ENCODE data around the gene PCNA. TPM values are rescaled to one million over a fixed set of nuclear protein-coding genes. Genes with fewer than 3 reads are reported as not detected.

The PCNA gene
- total RNA-seq, 1 experiment from 2014 or later, result 182 TPM

DNA sequence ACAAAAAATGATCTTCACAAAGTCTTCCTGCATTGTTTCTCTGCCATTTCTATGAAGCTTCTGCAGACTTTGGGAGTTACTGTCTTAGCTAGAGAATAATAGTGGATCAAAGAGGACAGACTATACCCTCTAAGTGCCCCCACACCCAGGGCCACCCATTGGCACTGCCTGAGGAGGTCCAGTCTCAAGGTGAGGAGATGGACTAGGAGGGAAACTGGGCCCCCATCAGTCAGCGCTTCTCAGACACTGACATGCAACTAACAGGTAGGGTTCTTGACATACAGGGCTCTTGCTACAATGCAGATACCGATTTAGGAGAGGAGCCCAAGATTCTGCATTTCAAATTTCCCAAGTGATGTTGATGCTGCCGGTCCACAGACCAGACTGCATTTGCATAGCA is 24.3 kb downstream of the PCNA start:
- H3K4me3 ChIP-seq (ENCODE audit: low read depth in 2 of 2, low read length in 2 of 2), result no peak overlapping the region
- peaks cover 5% of the 10 kb centered on the region; the same call in 1 of the 2 replicates for H3K36me3 ChIP-seq (ENCODE audit: control insufficient read depth, insufficient read depth, low read length)
- H3K4me1 ChIP-seq (ENCODE audit: control insufficient read depth, insufficient read depth, low read length), result no peaks in the 10 kb centered on the region
- ATAC-seq (no peak), DNase-seq (ENCODE audit: low read depth, low spot score) (no peak)
- intact Hi-C loops (cut with micrococcal nuclease; ENCODE audit: unreplicated experiment), result no loop called here
- ChIA-PET POLR2A (no interaction called here), CTCF (no interaction called here)
- TF ChIP-seq TCF7L2 (IDR thresholded peaks at IDR 0.05; ENCODE audit: low read depth, low read length) (no peak), SIN3A (IDR thresholded peaks at IDR 0.05; ENCODE audit: borderline replicate concordance, insufficient read depth, low read depth, low read length) (no peak), POLR2AphosphoS5 (IDR thresholded peaks at IDR 0.05; ENCODE audit: low read depth, low read length) (no peak)
- TF ChIP-seq, protein P1, sequence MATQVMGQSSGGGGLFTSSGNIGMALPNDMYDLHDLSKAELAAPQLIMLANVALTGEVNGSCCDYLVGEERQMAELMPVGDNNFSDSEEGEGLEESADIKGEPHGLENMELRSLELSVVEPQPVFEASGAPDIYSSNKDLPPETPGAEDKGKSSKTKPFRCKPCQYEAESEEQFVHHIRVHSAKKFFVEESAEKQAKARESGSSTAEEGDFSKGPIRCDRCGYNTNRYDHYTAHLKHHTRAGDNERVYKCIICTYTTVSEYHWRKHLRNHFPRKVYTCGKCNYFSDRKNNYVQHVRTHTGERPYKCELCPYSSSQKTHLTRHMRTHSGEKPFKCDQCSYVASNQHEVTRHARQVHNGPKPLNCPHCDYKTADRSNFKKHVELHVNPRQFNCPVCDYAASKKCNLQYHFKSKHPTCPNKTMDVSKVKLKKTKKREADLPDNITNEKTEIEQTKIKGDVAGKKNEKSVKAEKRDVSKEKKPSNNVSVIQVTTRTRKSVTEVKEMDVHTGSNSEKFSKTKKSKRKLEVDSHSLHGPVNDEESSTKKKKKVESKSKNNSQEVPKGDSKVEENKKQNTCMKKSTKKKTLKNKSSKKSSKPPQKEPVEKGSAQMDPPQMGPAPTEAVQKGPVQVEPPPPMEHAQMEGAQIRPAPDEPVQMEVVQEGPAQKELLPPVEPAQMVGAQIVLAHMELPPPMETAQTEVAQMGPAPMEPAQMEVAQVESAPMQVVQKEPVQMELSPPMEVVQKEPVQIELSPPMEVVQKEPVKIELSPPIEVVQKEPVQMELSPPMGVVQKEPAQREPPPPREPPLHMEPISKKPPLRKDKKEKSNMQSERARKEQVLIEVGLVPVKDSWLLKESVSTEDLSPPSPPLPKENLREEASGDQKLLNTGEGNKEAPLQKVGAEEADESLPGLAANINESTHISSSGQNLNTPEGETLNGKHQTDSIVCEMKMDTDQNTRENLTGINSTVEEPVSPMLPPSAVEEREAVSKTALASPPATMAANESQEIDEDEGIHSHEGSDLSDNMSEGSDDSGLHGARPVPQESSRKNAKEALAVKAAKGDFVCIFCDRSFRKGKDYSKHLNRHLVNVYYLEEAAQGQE (IDR thresholded peaks at IDR 0.05; ENCODE audit: insufficient read depth in 1 of 2, low read depth in 2 of 2, low read length in 1 of 2), result no peak
- TF ChIP-seq, protein P2, sequence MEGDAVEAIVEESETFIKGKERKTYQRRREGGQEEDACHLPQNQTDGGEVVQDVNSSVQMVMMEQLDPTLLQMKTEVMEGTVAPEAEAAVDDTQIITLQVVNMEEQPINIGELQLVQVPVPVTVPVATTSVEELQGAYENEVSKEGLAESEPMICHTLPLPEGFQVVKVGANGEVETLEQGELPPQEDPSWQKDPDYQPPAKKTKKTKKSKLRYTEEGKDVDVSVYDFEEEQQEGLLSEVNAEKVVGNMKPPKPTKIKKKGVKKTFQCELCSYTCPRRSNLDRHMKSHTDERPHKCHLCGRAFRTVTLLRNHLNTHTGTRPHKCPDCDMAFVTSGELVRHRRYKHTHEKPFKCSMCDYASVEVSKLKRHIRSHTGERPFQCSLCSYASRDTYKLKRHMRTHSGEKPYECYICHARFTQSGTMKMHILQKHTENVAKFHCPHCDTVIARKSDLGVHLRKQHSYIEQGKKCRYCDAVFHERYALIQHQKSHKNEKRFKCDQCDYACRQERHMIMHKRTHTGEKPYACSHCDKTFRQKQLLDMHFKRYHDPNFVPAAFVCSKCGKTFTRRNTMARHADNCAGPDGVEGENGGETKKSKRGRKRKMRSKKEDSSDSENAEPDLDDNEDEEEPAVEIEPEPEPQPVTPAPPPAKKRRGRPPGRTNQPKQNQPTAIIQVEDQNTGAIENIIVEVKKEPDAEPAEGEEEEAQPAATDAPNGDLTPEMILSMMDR (IDR thresholded peaks at IDR 0.05), result no peak
- no TSS peak for BruUV-seq (replicated peaks)
- in situ Hi-C loops (cut with HindIII; ENCODE audit: low pct_unique_long_range_greater_than_20kb, low sequenced_read_pairs), result no loop called here
- H3K27me3 ChIP-seq (ENCODE audit: control insufficient read depth, insufficient read depth, low read length), result no peaks in the 10 kb centered on the region
- no peak overlapping the region for H3K27ac ChIP-seq (ENCODE audit: low read length)
- no peaks in the 10 kb centered on the region for H3K9me3 ChIP-seq (ENCODE audit: control insufficient read depth, insufficient read depth, low read depth, low read length)

DNA sequence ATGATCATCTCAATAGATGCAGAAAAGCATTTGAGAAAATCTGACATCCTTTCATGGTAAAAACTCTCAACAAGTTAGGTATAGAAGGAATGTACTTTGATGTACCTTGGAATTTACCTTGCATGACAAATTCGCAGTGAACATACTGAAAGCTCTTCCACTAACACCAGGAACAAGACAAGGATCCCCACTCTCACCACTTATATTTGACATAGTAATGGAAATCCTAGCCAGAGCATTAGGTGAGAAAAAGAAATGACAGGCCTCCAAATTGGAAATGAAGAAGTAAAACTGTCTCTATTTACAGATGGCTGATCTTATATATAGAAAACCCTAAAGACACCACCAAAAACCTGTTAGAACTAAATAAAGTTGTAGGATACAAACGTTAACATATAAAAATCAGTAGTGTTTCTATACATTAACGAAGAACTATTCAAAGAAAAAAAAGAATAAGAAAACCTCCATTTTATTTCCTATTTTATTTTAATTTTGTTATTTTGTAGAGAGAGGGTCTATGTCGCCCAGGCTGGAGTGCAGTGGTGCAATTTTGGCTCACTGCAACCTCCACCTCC is 26.9 kb downstream of the PCNA start:
- H3K9me3 ChIP-seq (ENCODE audit: control insufficient read depth, insufficient read depth, low read depth, low read length), result no peaks in the 10 kb centered on the region
- TF ChIP-seq TCF7L2 (IDR thresholded peaks at IDR 0.05; ENCODE audit: low read depth, low read length), result no peak
- H3K4me3 ChIP-seq (ENCODE audit: low read depth in 2 of 2, low read length in 2 of 2), result no peak overlapping the region
- H3K27me3 ChIP-seq (ENCODE audit: control insufficient read depth, insufficient read depth, low read length), result no peaks in the 10 kb centered on the region
- no TSS peak for BruUV-seq (replicated peaks)
- H3K4me1 ChIP-seq (ENCODE audit: control insufficient read depth, insufficient read depth, low read length), result no peaks in the 10 kb centered on the region
- POLR2A ChIA-PET, result no interaction called here
- DNase-seq (ENCODE audit: low read depth, low spot score) (no peak), ATAC-seq (no peak)
- no peaks in the 10 kb centered on the region for H3K36me3 ChIP-seq (ENCODE audit: control insufficient read depth, insufficient read depth, low read length)
- intact Hi-C loops (cut with micrococcal nuclease; ENCODE audit: unreplicated experiment), result no loop called here
- in situ Hi-C loops (cut with HindIII; ENCODE audit: low pct_unique_long_range_greater_than_20kb, low sequenced_read_pairs), result no loop called here
- H3K27ac ChIP-seq (ENCODE audit: low read length), result no peak overlapping the region
- CTCF ChIA-PET, result no interaction called here

DNA sequence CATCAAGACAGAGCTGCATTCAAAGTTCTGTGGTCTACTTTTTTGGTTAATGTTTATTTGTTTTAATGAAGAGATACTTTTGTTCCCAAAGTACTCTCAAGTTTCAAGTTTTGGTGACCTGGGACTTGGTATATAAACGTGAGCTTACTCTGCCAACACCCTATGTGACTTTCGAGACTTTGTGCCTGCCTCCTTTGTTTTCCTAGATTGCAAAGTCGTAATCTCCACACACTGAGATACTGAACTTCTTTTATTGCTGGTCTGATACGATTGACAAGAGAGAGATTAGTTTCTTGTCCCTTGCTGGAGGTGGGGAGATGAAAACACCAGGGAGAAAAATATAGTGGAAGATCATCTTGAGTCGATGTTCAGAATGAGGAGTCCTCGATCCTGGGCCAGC is 27.9 kb downstream of the PCNA start:
- no peaks in the 10 kb centered on the region for H3K36me3 ChIP-seq (ENCODE audit: control insufficient read depth, insufficient read depth, low read length)
- no peak overlapping the region for H3K4me3 ChIP-seq (ENCODE audit: low read depth in 2 of 2, low read length in 2 of 2)
- H3K27ac ChIP-seq (ENCODE audit: low read length), result no peak overlapping the region
- no peaks in the 10 kb centered on the region for H3K9me3 ChIP-seq (ENCODE audit: control insufficient read depth, insufficient read depth, low read depth, low read length)
- POLR2A ChIA-PET, result no interaction called here
- no TSS peak for BruUV-seq (replicated peaks)
- intact Hi-C loops (cut with micrococcal nuclease; ENCODE audit: unreplicated experiment), result no loop called here
- H3K27me3 ChIP-seq (ENCODE audit: control insufficient read depth, insufficient read depth, low read length), result no peaks in the 10 kb centered on the region
- H3K4me1 ChIP-seq (ENCODE audit: control insufficient read depth, insufficient read depth, low read length), result no peaks in the 10 kb centered on the region
- DNase-seq (ENCODE audit: low read depth, low spot score), result no peak
- in situ Hi-C loops (cut with HindIII; ENCODE audit: low pct_unique_long_range_greater_than_20kb, low sequenced_read_pairs), result no loop called here
- TF ChIP-seq POLR2AphosphoS5 (IDR thresholded peaks at IDR 0.05; ENCODE audit: low read depth, low read length) (no peak), SIN3A (IDR thresholded peaks at IDR 0.05; ENCODE audit: borderline replicate concordance, insufficient read depth, low read depth, low read length) (no peak), TCF7L2 (IDR thresholded peaks at IDR 0.05; ENCODE audit: low read depth, low read length) (no peak)
- TF ChIP-seq, protein P2 (IDR thresholded peaks at IDR 0.05), result no peak
- TF ChIP-seq, protein P1 (IDR thresholded peaks at IDR 0.05; ENCODE audit: insufficient read depth in 1 of 2, low read depth in 2 of 2, low read length in 1 of 2), result no peak
- CTCF ChIA-PET, result no interaction called here
- no peak for ATAC-seq

Data from Panc1 (cell line).